ENCODE data around the gene HDGF.

GRCh38 chr1:156752843-156753482, 1.5 kb upstream of the HDGF start:
- TF ChIP-seq CTCF (IDR thresholded peaks at IDR 0.05; ENCODE audit: low read length) (no peak), EZH2 (IDR thresholded peaks at IDR 0.05; ENCODE audit: borderline replicate concordance, low read length) (no peak)
